Pons (tissue), 1 donor: ENCODE data around the gene KRTAP22-2.

ENCODE experiments used
- DNase-seq: peaks from one replicate; pipeline ENCODE4 v3.0.0-alpha.2; 2016; ENCODE audit warnings: low spot score

Gene KRTAP22-2

GRCh38 chr21:30563072-30563471 is 27.1 kb downstream of the KRTAP22-2 start:
- DNase-seq, result no peak

GRCh38 chr21:30561957-30562356 is 28.2 kb downstream of the KRTAP22-2 start:
- no peak for DNase-seq

GRCh38 chr21:30561264-30561895 is 28.8 kb downstream of the KRTAP22-2 start, which contains the start of gene KRTAP19-7:
TSS of gene KRTAP19-7 (minus strand) at chr21:30561314. CDS start at chr21:30561289, 25 bp downstream.
- DNase-seq, result no peak

DNA sequence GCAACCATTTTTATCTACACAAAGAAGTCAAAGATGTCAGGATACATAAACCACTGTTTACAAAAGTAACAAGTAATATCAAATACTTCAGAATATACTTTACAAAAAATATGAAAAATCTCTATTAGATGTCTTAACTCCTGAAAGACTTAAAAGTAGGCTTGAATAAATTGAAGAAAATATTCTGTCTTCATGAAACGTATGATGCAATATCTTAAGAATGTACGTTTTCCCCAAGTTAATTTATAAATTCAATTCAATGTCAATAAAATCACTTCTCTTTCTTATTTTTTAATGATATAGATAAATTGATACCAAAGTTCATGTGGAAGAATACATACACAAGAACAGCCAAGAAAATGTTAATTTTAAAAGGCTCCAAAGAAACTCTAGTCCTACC is 35.1 kb downstream of the KRTAP22-2 start:
- DNase-seq, result no peak

GRCh38 chr21:30552782-30553181 is 37.4 kb downstream of the KRTAP22-2 start:
- DNase-seq, result no peak

- no peak for DNase-seq
Measured at GRCh38 chr21:30541764-30542163, 48.4 kb downstream of the KRTAP22-2 start, which contains the start of gene KRTAP19-6. TSS of gene KRTAP19-6 (minus strand) at chr21:30541864. CDS start at chr21:30541833, 31 bp downstream.
